Measurements from ENCODE around the gene EFR3B. TPM values are rescaled to one million over a fixed set of nuclear protein-coding genes. Genes with fewer than 3 reads are reported as not detected.

EFR3B gene
- total RNA-seq, 1 donor from 2014 or later, result 9.0 TPM

- intact Hi-C loops (cut with DNase I), result no loop called here
- Histone ChIP-seq H3K4me1 (no peaks in the 10 kb centered on the region), H3K27me3 (ENCODE audit: low read depth) (no peaks in the 10 kb centered on the region), H3K9me3 (no peaks in the 10 kb centered on the region), H3K4me3 (no peak overlapping the region), H3K27ac (no peak overlapping the region), H3K36me3 (no peaks in the 10 kb centered on the region)
- ATAC-seq (no peak), DNase-seq (no peak)
- TF ChIP-seq CTCF (IDR thresholded peaks at IDR 0.05), result no peak
These were observed 22.2 kb downstream of the EFR3B start for GRCh38 chr2:25063876-25064660.

GRCh38 chr2:25065768-25066167 is 23.9 kb downstream of the EFR3B start:
- Histone ChIP-seq H3K27me3 (ENCODE audit: low read depth) (no peaks in the 10 kb centered on the region), H3K9me3 (no peaks in the 10 kb centered on the region), H3K36me3 (no peaks in the 10 kb centered on the region), H3K4me1 (no peaks in the 10 kb centered on the region), H3K4me3 (no peak overlapping the region), H3K27ac (no peak overlapping the region)
- no peak for DNase-seq
- ATAC-seq, result no peak
- no peak for TF ChIP-seq CTCF (IDR thresholded peaks at IDR 0.05)
- intact Hi-C loops (cut with DNase I), result no loop called here

GRCh38 chr2:25066455-25066854 is 24.6 kb downstream of the EFR3B start:
- Histone ChIP-seq H3K4me1 (no peaks in the 10 kb centered on the region), H3K27ac (no peak overlapping the region), H3K4me3 (no peak overlapping the region), H3K36me3 (no peaks in the 10 kb centered on the region), H3K27me3 (ENCODE audit: low read depth) (no peaks in the 10 kb centered on the region), H3K9me3 (no peaks in the 10 kb centered on the region)
- no peak for DNase-seq
- TF ChIP-seq CTCF (IDR thresholded peaks at IDR 0.05), result no peak
- intact Hi-C loops (cut with DNase I), result no loop called here
- ATAC-seq, result no peak

GRCh38 chr2:25068217-25068616 is 26.3 kb downstream of the EFR3B start:
- Histone ChIP-seq H3K36me3 (no peaks in the 10 kb centered on the region), H3K4me3 (no peak overlapping the region), H3K27me3 (ENCODE audit: low read depth) (no peaks in the 10 kb centered on the region), H3K27ac (no peak overlapping the region), H3K4me1 (no peaks in the 10 kb centered on the region), H3K9me3 (no peaks in the 10 kb centered on the region)
- no peak for DNase-seq
- ATAC-seq, result no peak
- intact Hi-C loops (cut with DNase I), result no loop called here
- no peak for TF ChIP-seq CTCF (IDR thresholded peaks at IDR 0.05)

GRCh38 chr2:25071966-25072365 is 30.1 kb downstream of the EFR3B start:
- no peak for ATAC-seq
- Histone ChIP-seq H3K27me3 (ENCODE audit: low read depth) (no peaks in the 10 kb centered on the region), H3K27ac (no peak overlapping the region), H3K4me1 (no peaks in the 10 kb centered on the region), H3K4me3 (no peak overlapping the region), H3K9me3 (no peaks in the 10 kb centered on the region), H3K36me3 (no peaks in the 10 kb centered on the region)
- no peak for TF ChIP-seq CTCF (IDR thresholded peaks at IDR 0.05)
- intact Hi-C loops (cut with DNase I), result no loop called here
- no peak for DNase-seq
